ENCODE results near the gene THSD7B.

The THSD7B gene

DNA sequence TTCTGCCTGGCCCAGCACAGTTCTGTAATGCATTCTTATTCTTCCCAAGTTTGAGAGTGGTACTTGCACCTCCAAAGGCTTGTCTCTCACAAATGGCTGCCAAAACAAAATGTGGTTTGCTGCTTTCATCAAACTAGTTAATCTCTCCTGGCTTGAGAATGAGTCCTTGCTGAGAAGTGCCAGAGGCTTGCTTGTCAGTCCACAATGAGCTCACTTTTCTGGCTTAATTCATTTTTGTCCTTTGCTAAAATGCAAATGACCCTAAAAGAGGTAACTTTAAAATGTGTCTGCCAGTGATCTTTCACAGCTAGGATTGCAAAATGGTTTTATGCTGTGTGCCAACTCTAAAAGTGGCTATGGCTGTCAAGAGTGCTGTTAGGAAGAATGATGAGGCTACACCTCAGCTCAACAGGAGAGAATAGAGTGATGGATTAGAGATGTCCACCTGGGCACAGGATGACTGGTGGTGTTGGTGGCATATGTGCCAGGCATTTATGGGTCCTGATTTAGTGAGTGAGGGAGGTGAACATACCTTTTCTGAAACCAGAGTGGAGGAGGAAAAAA is 907.7 kb downstream of the THSD7B start:
- no peaks in the 10 kb centered on the region for H3K36me3 ChIP-seq (replicated peaks in 1 of 2; ENCODE audit: control insufficient read depth in 2 of 2, insufficient read depth in 2 of 2, low read length in 2 of 2)
- H4K8ac ChIP-seq (ENCODE audit: low read depth, low read length), result no peak overlapping the region
- no peaks in the 10 kb centered on the region for H3K79me1 ChIP-seq (ENCODE audit: low read depth, low read length)
- no peak overlapping the region for H3K23ac ChIP-seq (ENCODE audit: low read depth, low read length, poor library complexity)
- H3K9me3 ChIP-seq (replicated peaks in 1 of 2; ENCODE audit: control insufficient read depth in 2 of 2, insufficient read depth in 1 of 2, low read depth in 1 of 2, low read length in 2 of 2), result no peaks in the 10 kb centered on the region
- H3K27ac ChIP-seq (replicated peaks; ENCODE audit: low read length), result no peak overlapping the region
- DNase-seq (ENCODE audit: low spot score), result no peak
- no peak overlapping the region for H2BK15ac ChIP-seq (ENCODE audit: low read length)
- no peak overlapping the region for H2AFZ ChIP-seq (ENCODE audit: low read length)
- H2BK120ac ChIP-seq (ENCODE audit: low read depth, low read length), result no peak overlapping the region
- no peaks in the 10 kb centered on the region for H3K27me3 ChIP-seq (ENCODE audit: control insufficient read depth in 3 of 3, insufficient read depth in 3 of 3, low read depth in 1 of 3, low read length in 3 of 3)
- H4K91ac ChIP-seq (ENCODE audit: low read depth, low read length, poor library complexity), result no peak overlapping the region
- no peak overlapping the region for H2AK5ac ChIP-seq (ENCODE audit: low read depth, low read length)
- H3K18ac ChIP-seq (ENCODE audit: low read length), result no peak overlapping the region
- no peak overlapping the region for H2BK5ac ChIP-seq (ENCODE audit: low read length)
- H3K4me1 ChIP-seq (ENCODE audit: control insufficient read depth in 2 of 2, insufficient read depth in 1 of 2, low read depth in 1 of 2, low read length in 2 of 2), result no peaks in the 10 kb centered on the region
- no peak overlapping the region for H2BK12ac ChIP-seq (ENCODE audit: low read length)
- H3K4me3 ChIP-seq (ENCODE audit: low read length in 2 of 2), result no peak overlapping the region
- H3K9ac ChIP-seq (ENCODE audit: low read depth, low read length, poor library complexity), result no peak overlapping the region
- no peak overlapping the region for H3K4me2 ChIP-seq (ENCODE audit: insufficient read depth, low read length, poor library complexity, severe bottlenecking)
- H3K14ac ChIP-seq (ENCODE audit: low read length), result no peak overlapping the region
- no peak overlapping the region for H3K4ac ChIP-seq (ENCODE audit: low read length)

- Histone ChIP-seq H3K4me1 (ENCODE audit: control insufficient read depth in 2 of 2, insufficient read depth in 1 of 2, low read depth in 1 of 2, low read length in 2 of 2) (no peaks in the 10 kb centered on the region), H3K27ac (replicated peaks; ENCODE audit: low read length) (no peak overlapping the region)
Measured at GRCh38 chr2:137674991-137675390, 909.6 kb downstream of the THSD7B start.

DNA sequence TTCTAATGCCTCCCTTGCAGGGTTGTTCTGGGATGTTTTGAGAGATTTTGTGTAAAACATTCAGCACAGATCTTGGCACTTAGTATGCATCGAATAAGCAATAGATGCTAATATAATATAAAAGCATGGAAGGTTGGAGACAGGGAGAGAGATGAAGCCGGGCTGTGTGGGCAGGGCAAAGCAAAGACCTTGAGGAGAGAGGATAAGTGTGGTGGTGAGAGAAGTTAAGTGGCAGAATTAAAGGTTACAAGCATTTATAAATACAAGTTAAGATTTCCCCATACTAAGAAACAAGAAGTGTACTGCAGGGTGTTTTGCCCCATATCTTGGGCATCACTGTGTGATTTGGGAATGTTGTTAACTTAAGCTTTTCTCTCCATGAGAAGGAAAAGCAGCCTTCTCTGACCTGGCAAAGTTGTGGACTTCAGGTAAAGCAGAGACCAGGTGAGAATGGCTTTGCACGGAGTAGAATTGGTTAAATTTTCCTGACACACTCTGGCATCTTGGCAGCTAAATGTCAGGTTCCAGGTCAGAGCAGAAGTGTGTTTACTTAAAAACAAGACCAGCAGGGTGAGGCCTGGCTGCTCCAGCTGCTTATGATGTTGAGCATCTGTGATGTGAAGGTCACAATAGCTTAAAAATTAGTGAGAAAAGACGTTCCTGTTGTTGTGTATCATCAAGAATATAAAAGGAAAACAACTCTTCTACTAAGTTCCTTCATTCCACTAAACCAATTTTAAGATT is 910.4 kb downstream of the THSD7B start:
- no peak overlapping the region for H3K23ac ChIP-seq (ENCODE audit: low read depth, low read length, poor library complexity)
- no peak overlapping the region for H4K8ac ChIP-seq (ENCODE audit: low read depth, low read length)
- no peak overlapping the region for H3K4me2 ChIP-seq (ENCODE audit: insufficient read depth, low read length, poor library complexity, severe bottlenecking)
- no peak overlapping the region for H2AK5ac ChIP-seq (ENCODE audit: low read depth, low read length)
- no peak overlapping the region for H3K27ac ChIP-seq (replicated peaks; ENCODE audit: low read length)
- H3K9me3 ChIP-seq (replicated peaks in 1 of 2; ENCODE audit: control insufficient read depth in 2 of 2, insufficient read depth in 1 of 2, low read depth in 1 of 2, low read length in 2 of 2), result no peaks in the 10 kb centered on the region
- no peak overlapping the region for H3K14ac ChIP-seq (ENCODE audit: low read length)
- no peak overlapping the region for H2BK120ac ChIP-seq (ENCODE audit: low read depth, low read length)
- no peak for DNase-seq (ENCODE audit: low spot score)
- H3K79me1 ChIP-seq (ENCODE audit: low read depth, low read length), result no peaks in the 10 kb centered on the region
- no peak overlapping the region for H2AFZ ChIP-seq (ENCODE audit: low read length)
- H3K4ac ChIP-seq (ENCODE audit: low read length), result no peak overlapping the region
- no peak overlapping the region for H2BK12ac ChIP-seq (ENCODE audit: low read length)
- H3K18ac ChIP-seq (ENCODE audit: low read length), result no peak overlapping the region
- H3K4me3 ChIP-seq (ENCODE audit: low read length in 2 of 2), result no peak overlapping the region
- H4K91ac ChIP-seq (ENCODE audit: low read depth, low read length, poor library complexity), result no peak overlapping the region
- no peaks in the 10 kb centered on the region for H3K27me3 ChIP-seq (ENCODE audit: control insufficient read depth in 3 of 3, insufficient read depth in 3 of 3, low read depth in 1 of 3, low read length in 3 of 3)
- H3K9ac ChIP-seq (ENCODE audit: low read depth, low read length, poor library complexity), result no peak overlapping the region
- no CpG with 5 or more reads among the region's 4 CpGs for WGBS, 2 donors (ENCODE audit: extremely low coverage in 2 of 2, insufficient read length in 2 of 2, insufficient replicate concordance in 1 of 2)
- no peak overlapping the region for H2BK15ac ChIP-seq (ENCODE audit: low read length)
- H3K36me3 ChIP-seq (replicated peaks in 1 of 2; ENCODE audit: control insufficient read depth in 2 of 2, insufficient read depth in 2 of 2, low read length in 2 of 2), result no peaks in the 10 kb centered on the region
- H2BK5ac ChIP-seq (ENCODE audit: low read length), result no peak overlapping the region
- no peaks in the 10 kb centered on the region for H3K4me1 ChIP-seq (ENCODE audit: control insufficient read depth in 2 of 2, insufficient read depth in 1 of 2, low read depth in 1 of 2, low read length in 2 of 2)

More at GRCh38 chr2:137674991-137675390, 909.6 kb downstream of the THSD7B start:
- Histone ChIP-seq H2AFZ (ENCODE audit: low read length) (no peak overlapping the region), H2BK120ac (ENCODE audit: low read depth, low read length) (no peak overlapping the region), H3K9me3 (replicated peaks in 1 of 2; ENCODE audit: control insufficient read depth in 2 of 2, insufficient read depth in 1 of 2, low read depth in 1 of 2, low read length in 2 of 2) (no peaks in the 10 kb centered on the region), H4K91ac (ENCODE audit: low read depth, low read length, poor library complexity) (no peak overlapping the region), H3K27me3 (ENCODE audit: control insufficient read depth in 3 of 3, insufficient read depth in 3 of 3, low read depth in 1 of 3, low read length in 3 of 3) (no peaks in the 10 kb centered on the region), H2BK15ac (ENCODE audit: low read length) (no peak overlapping the region), H3K23ac (ENCODE audit: low read depth, low read length, poor library complexity) (no peak overlapping the region), H3K4me3 (ENCODE audit: low read length in 2 of 2) (no peak overlapping the region), H3K9ac (ENCODE audit: low read depth, low read length, poor library complexity) (no peak overlapping the region), H2BK12ac (ENCODE audit: low read length) (no peak overlapping the region), H3K18ac (ENCODE audit: low read length) (no peak overlapping the region), H3K14ac (ENCODE audit: low read length) (no peak overlapping the region), H3K79me1 (ENCODE audit: low read depth, low read length) (no peaks in the 10 kb centered on the region), H2BK5ac (ENCODE audit: low read length) (no peak overlapping the region), H3K4me2 (ENCODE audit: insufficient read depth, low read length, poor library complexity, severe bottlenecking) (no peak overlapping the region), H3K4ac (ENCODE audit: low read length) (no peak overlapping the region), H4K8ac (ENCODE audit: low read depth, low read length) (no peak overlapping the region), H2AK5ac (ENCODE audit: low read depth, low read length) (no peak overlapping the region), H3K36me3 (replicated peaks in 1 of 2; ENCODE audit: control insufficient read depth in 2 of 2, insufficient read depth in 2 of 2, low read length in 2 of 2) (no peaks in the 10 kb centered on the region)
- no peak for DNase-seq (ENCODE audit: low spot score)
- WGBS, 2 donors (ENCODE audit: extremely low coverage in 2 of 2, insufficient read length in 2 of 2, insufficient replicate concordance in 1 of 2), result no CpG with 5 or more reads among the region's 2 CpGs

GRCh38 chr2:137676346-137676745 is 911.0 kb downstream of the THSD7B start:
- Histone ChIP-seq H3K14ac (ENCODE audit: low read length) (no peak overlapping the region), H2BK5ac (ENCODE audit: low read length) (no peak overlapping the region), H3K18ac (ENCODE audit: low read length) (no peak overlapping the region), H3K23ac (ENCODE audit: low read depth, low read length, poor library complexity) (no peak overlapping the region), H3K79me1 (ENCODE audit: low read depth, low read length) (no peaks in the 10 kb centered on the region), H3K4me1 (ENCODE audit: control insufficient read depth in 2 of 2, insufficient read depth in 1 of 2, low read depth in 1 of 2, low read length in 2 of 2) (no peaks in the 10 kb centered on the region), H3K27me3 (ENCODE audit: control insufficient read depth in 3 of 3, insufficient read depth in 3 of 3, low read depth in 1 of 3, low read length in 3 of 3) (no peaks in the 10 kb centered on the region), H4K8ac (ENCODE audit: low read depth, low read length) (no peak overlapping the region), H2BK12ac (ENCODE audit: low read length) (no peak overlapping the region), H3K4ac (ENCODE audit: low read length) (no peak overlapping the region), H2AFZ (ENCODE audit: low read length) (no peak overlapping the region), H3K9me3 (replicated peaks in 1 of 2; ENCODE audit: control insufficient read depth in 2 of 2, insufficient read depth in 1 of 2, low read depth in 1 of 2, low read length in 2 of 2) (no peaks in the 10 kb centered on the region), H4K91ac (ENCODE audit: low read depth, low read length, poor library complexity) (no peak overlapping the region), H3K27ac (replicated peaks; ENCODE audit: low read length) (no peak overlapping the region), H3K36me3 (replicated peaks in 1 of 2; ENCODE audit: control insufficient read depth in 2 of 2, insufficient read depth in 2 of 2, low read length in 2 of 2) (no peaks in the 10 kb centered on the region), H2AK5ac (ENCODE audit: low read depth, low read length) (no peak overlapping the region), H2BK15ac (ENCODE audit: low read length) (no peak overlapping the region), H3K9ac (ENCODE audit: low read depth, low read length, poor library complexity) (no peak overlapping the region), H3K4me3 (ENCODE audit: low read length in 2 of 2) (no peak overlapping the region), H2BK120ac (ENCODE audit: low read depth, low read length) (no peak overlapping the region), H3K4me2 (ENCODE audit: insufficient read depth, low read length, poor library complexity, severe bottlenecking) (no peak overlapping the region)
- no peak for DNase-seq (ENCODE audit: low spot score)
- WGBS, 2 donors (ENCODE audit: extremely low coverage in 2 of 2, insufficient read length in 2 of 2, insufficient replicate concordance in 1 of 2), result no CpG with 5 or more reads among the region's 3 CpGs
